M059J (cell line): ENCODE results near the gene HMOX1. TPM values are rescaled to one million over a fixed set of nuclear protein-coding genes. Genes with fewer than 3 reads are reported as not detected.
"Not testable (repeated sequence)": the region's sequence is repeated elsewhere in the genome, so short reads cannot be mapped to it uniquely, and the experiment has no call there.

ENCODE experiments used
- DNase-seq: peaks from one replicate; pipeline ENCODE4 v3.0.0-alpha.2; 2012; ENCODE audit warnings: low read depth
- total RNA-seq: library from RNA; depleted of rRNA; stranded (reverse); fragments of >200 nt; shearing (Covaris generic); gene quantifications from 2 replicates; pipeline ENCODE4 v1.2.3, GENCODE V29; 2014

HMOX1 gene
- total RNA-seq, 1 experiment from 2014 or later = 14.9 TPM

GRCh38 chr22:35379146-35379993, 1.5 kb upstream of the HMOX1 start:
- DNase-seq = no peak

GRCh38 chr22:35380013-35380412, 883 bp upstream of the HMOX1 start:
- DNase-seq = peak; percentile 36

GRCh38 chr22:35381424-35382009, 621 bp downstream of the HMOX1 start:
- DNase-seq = no peak

- no peak for DNase-seq
Observed at GRCh38 chr22:35383679-35384071, 2.8 kb downstream of the HMOX1 start.

- no peak for DNase-seq
Observed at GRCh38 chr22:35384527-35384926, 3.6 kb downstream of the HMOX1 start.

GRCh38 chr22:35384975-35385588, 4.2 kb downstream of the HMOX1 start:
- DNase-seq = no peak

- no peak for DNase-seq
Observed at GRCh38 chr22:35386670-35387288, 5.9 kb downstream of the HMOX1 start.

GRCh38 chr22:35390933-35391332, 10.0 kb downstream of the HMOX1 start:
- DNase-seq = no peak

GRCh38 chr22:35392357-35392756, 11.5 kb downstream of the HMOX1 start:
- DNase-seq = no peak

- no peak for DNase-seq
Observed at GRCh38 chr22:35393116-35394010, 12.5 kb downstream of the HMOX1 start.

GRCh38 chr22:35394011-35394312, 13.1 kb downstream of the HMOX1 start:
- DNase-seq = no peak

GRCh38 chr22:35394810-35395563, 14.1 kb downstream of the HMOX1 start:
- DNase-seq = no peak

GRCh38 chr22:35396622-35397021, 15.7 kb downstream of the HMOX1 start:
- not testable (repeated sequence) for DNase-seq

- peak; percentile 65 for DNase-seq
Observed at GRCh38 chr22:35397095-35397904, 16.4 kb downstream of the HMOX1 start.

- DNase-seq = no peak
Observed at GRCh38 chr22:35398591-35398973, 17.7 kb downstream of the HMOX1 start.

- no peak for DNase-seq
Observed at GRCh38 chr22:35399114-35399677, 18.3 kb downstream of the HMOX1 start.

- peak; percentile 96 for DNase-seq
Observed at GRCh38 chr22:35399678-35400500, 19.0 kb downstream of the HMOX1 start, which contains the start of gene MCM5. TSS of gene MCM5 (plus strand) at chr22:35400140. CDS start at chr22:35400439, 299 bp downstream.

- DNase-seq = no peak
Observed at GRCh38 chr22:35400501-35400790, 19.6 kb downstream of the HMOX1 start.

- DNase-seq = no peak
Observed at GRCh38 chr22:35401863-35402262, 21.0 kb downstream of the HMOX1 start.
